ENCODE results near the gene PHTF2.

PHTF2 gene

DNA sequence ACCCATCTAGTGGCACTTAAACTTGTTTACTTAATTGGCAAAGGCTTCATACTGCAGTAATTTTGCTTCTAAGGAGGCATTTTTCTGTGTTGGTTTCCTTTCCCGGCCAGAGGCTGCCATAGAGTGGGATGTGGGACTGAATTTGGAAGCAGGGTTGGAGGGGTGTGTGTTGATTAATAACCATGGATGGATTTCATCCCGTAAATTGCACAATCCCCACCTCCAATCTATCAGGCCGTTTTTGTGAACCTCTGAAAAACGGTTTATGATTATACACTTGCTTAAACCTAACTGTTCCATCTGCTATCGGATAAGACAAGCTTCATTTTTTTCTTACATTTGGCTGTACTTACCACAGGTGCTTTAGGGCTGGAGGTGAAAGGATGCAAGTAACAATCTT lies 1.6 kb upstream of the PHTF2 start:
- TF ChIP-seq FOXK2 (IDR thresholded peaks at IDR 0.05), result no peak
- no peak for DNase-seq (ENCODE audit: extremely low spot score)
- POLR2A ChIA-PET, result interaction anchor here (1.2 kb wide), 1 partner anchor 133 kb away, joined by 3 read pairs; no protein-coding TSS in a partner anchor
- CTCF ChIA-PET, result interaction anchor here (0.6 kb wide), 1 partner anchor 30 kb away, joined by 3 read pairs; no protein-coding TSS in a partner anchor

DNA sequence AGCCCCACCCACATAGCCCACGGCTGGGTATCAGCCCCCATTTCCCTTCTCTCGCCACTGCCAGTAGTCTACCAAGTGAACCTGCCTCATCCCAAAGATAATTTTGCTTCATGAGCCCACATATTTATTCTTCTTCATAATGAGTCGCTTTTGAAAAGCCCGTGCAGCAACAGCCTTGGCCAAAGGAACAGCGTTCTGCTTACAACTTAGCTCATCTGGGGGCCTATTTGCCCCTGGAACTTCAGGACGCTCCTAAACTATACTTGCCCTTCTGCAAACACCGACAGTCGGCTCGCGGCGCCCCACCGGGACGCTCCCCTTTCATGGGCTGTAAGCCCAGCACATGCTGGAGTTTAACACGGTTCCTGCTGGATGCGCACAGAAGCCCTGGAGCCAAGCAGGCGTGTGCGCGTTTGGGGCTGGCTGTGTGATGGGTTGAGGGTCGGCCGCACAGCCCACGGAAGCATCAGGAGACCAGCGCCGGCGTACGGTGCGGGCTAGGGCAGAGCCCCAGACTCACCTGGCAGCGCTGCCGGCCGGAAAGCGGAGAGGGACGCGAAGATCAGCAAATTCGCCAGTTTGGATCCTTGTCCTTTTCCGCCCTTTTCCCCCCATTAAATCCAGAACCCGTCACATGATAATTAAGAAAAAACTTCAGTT lies 709 bp upstream of the PHTF2 start:
- peak; percentile 50 for DNase-seq (ENCODE audit: extremely low spot score)
- ChIA-PET POLR2A (interaction anchor here (0.8 to 1.7 kb wide), 7 partner anchors 9 to 134 kb away, joined by 3 to 8 read pairs (median 5); partner anchors contain the start of gene RSBN1L), CTCF (interaction anchor here (0.6 kb wide), 1 partner anchor 31 kb away, joined by 3 read pairs; no protein-coding TSS in a partner anchor)
- TF ChIP-seq, protein P1, sequence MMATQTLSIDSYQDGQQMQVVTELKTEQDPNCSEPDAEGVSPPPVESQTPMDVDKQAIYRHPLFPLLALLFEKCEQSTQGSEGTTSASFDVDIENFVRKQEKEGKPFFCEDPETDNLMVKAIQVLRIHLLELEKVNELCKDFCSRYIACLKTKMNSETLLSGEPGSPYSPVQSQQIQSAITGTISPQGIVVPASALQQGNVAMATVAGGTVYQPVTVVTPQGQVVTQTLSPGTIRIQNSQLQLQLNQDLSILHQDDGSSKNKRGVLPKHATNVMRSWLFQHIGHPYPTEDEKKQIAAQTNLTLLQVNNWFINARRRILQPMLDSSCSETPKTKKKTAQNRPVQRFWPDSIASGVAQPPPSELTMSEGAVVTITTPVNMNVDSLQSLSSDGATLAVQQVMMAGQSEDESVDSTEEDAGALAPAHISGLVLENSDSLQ (IDR thresholded peaks at IDR 0.05), result no peak
- TF ChIP-seq BHLHE40 (IDR thresholded peaks at IDR 0.05; ENCODE audit: borderline replicate concordance) (no peak), L3MBTL2 (conservative IDR thresholded peaks at IDR 0.05) (peak; percentile 69), FOXA1 (IDR thresholded peaks at IDR 0.05) (no peak), LEF1 (IDR thresholded peaks at IDR 0.05; ENCODE audit: borderline replicate concordance) (no peak), FOXK2 (IDR thresholded peaks at IDR 0.05) (no peak), ZNF384 (IDR thresholded peaks at IDR 0.05) (no peak)

DNA sequence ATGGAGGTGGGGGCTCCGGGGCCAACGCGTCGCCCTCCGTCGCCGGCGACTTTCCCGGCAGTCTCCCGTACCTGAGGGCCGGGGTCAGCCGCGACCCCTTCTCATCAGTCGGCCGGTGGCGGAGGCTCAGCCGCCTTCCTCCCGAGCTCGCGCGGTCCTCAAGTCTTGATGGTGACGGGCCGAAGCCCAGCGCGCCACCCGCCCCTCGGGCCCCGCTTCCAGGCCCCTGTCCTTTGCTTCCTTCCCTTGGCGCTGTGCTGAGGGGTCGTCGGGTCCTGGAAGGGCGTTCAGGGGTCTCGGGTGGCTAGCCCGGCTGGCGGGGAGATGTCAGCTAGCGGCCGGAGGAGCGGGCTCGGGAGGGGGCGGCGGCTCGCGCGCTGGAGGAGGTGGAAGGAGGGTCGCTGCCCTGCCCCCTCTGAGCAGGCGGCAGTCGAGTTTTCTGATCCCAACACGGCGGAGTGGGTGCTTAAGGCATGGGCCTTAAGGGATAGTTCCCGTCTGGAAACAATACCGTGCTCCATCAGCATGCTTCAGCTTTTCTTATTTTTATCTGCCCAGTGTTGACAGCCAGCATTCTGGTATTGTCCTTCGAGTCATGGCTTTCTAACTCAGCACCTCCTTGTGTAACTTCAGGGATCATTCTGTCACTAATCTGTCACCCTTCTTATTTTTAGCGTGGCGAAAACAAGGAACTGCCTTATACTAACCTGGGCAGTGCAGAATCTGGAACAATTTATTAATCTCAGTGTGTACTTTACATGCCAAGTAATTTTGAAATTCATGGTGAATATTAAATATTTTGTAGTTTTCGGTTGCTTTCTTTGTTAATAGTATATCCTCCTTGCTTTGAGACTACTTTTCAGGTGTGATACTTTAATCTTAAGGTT lies 748 bp downstream of the PHTF2 start:
- peak; percentile 40 for DNase-seq (ENCODE audit: extremely low spot score)
- TF ChIP-seq, protein P1 (IDR thresholded peaks at IDR 0.05), result no peak
- TF ChIP-seq L3MBTL2 (conservative IDR thresholded peaks at IDR 0.05), result peak; percentile 25
- ChIA-PET POLR2A (interaction anchor here (0.9 to 1.7 kb wide), 5 partner anchors 11 to 124 kb away, joined by 3 to 8 read pairs (median 5); partner anchors contain the start of gene RSBN1L), CTCF (no interaction called here)

DNA sequence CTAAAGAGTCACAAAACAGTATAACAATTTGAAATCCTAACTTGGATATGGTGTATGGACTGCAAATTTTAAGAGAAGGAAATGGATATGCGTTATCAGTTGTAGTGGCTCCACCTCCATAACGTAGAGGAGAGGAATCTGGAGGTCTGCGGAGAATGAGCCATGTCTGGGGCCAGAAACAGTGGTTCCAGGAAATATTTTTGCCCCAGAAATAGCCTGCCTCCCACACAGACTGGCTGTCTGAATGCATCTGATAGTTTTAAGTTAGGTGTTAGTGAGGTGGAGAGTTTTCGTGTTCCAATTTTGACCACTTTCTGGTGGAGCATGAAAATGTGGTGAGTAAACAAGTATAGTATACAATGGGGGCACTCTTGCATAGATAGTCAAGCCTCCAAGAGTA lies 1.6 kb downstream of the PHTF2 start:
- POLR2A ChIA-PET, result no interaction called here
- DNase-seq (ENCODE audit: extremely low spot score), result no peak
- no peak for TF ChIP-seq SP1 (IDR thresholded peaks at IDR 0.05)
- no peak for TF ChIP-seq FOXM1 (IDR thresholded peaks at IDR 0.05; ENCODE audit: borderline replicate concordance)
- TF ChIP-seq LEF1 (IDR thresholded peaks at IDR 0.05; ENCODE audit: borderline replicate concordance), result no peak
- TF ChIP-seq BHLHE40 (IDR thresholded peaks at IDR 0.05; ENCODE audit: borderline replicate concordance), result no peak
- no peak for TF ChIP-seq ELF4 (IDR thresholded peaks at IDR 0.05)
- no peak for TF ChIP-seq FOXA1 (IDR thresholded peaks at IDR 0.05)
- TF ChIP-seq ARNT (IDR thresholded peaks at IDR 0.05), result no peak
- TF ChIP-seq CTBP1 (IDR thresholded peaks at IDR 0.05; ENCODE audit: borderline replicate concordance), result no peak
- CTCF ChIA-PET, result no interaction called here

DNA sequence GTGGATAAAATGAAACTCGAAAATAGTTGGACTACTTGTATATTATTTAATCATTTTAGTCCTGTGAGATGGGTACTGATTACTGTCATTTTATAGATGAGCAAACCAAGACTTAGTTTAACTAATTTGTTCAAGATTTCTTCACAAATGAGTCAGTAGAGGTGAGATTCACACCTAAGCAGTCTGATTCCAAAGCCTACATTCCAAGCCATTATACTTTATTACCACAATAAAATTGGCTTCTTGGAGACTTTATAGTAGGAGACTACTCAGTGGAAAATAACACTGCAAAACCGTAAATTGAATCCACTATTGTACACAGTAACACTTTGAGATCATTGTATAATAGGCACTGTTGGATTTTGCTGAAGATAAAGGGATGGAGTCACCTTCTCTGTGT lies 2.2 kb downstream of the PHTF2 start:
- TF ChIP-seq LEF1 (IDR thresholded peaks at IDR 0.05; ENCODE audit: borderline replicate concordance) (no peak), ELF4 (IDR thresholded peaks at IDR 0.05) (no peak), ZNF384 (IDR thresholded peaks at IDR 0.05) (no peak), NFRKB (IDR thresholded peaks at IDR 0.05) (no peak), SP1 (IDR thresholded peaks at IDR 0.05) (no peak), FOXK2 (IDR thresholded peaks at IDR 0.05) (no peak), L3MBTL2 (conservative IDR thresholded peaks at IDR 0.05) (no peak), BHLHE40 (IDR thresholded peaks at IDR 0.05; ENCODE audit: borderline replicate concordance) (no peak), TARDBP (IDR thresholded peaks at IDR 0.05) (no peak), SUZ12 (IDR thresholded peaks at IDR 0.05) (no peak), FOXA1 (IDR thresholded peaks at IDR 0.05) (no peak), HDGF (IDR thresholded peaks at IDR 0.05; ENCODE audit: borderline replicate concordance) (no peak), CTBP1 (IDR thresholded peaks at IDR 0.05; ENCODE audit: borderline replicate concordance) (no peak), FOXM1 (IDR thresholded peaks at IDR 0.05; ENCODE audit: borderline replicate concordance) (no peak), ARNT (IDR thresholded peaks at IDR 0.05) (no peak)
- TF ChIP-seq, protein P1 (IDR thresholded peaks at IDR 0.05), result no peak
- ChIA-PET POLR2A (no interaction called here), CTCF (no interaction called here)
- no peak for DNase-seq (ENCODE audit: extremely low spot score)

DNA sequence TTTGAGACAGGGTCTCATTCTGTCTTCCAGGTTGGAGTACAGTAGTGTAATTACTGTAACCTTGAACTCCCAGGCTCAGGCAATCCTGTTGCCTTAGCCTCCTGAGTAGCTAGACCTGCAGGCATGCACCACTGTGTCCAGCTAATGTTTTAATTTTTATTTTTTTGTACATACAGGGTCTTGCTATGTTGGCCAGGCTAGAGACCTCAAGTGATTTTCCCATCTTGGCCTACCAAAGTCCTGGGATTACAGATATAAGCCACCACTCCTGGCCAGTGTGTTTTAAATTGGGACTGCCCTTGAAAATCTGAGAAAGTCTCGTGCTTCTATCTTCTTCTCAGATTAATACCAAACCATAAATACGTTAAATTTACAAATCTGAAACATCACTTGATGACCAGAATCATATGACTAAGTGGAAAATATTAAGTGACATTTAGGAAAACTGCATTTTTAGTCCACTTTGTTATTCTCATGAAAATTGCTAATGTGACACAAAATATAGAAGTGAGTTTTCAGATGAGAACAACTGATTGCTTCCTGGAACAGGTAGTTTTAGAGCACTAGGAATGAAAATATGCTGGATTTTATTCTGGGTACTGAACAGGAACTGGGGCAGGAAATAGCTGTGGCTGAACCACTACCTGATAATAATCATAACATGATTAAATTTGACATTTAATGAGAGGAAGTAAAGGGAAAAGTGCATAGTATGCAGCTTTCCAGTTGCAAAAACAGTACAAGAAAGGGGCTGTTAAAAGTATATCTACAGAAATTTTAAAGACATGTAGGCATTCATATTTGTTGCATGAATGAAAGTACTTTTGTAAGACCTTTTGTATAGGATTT lies 4.2 kb downstream of the PHTF2 start:
- ChIA-PET CTCF (no interaction called here), POLR2A (no interaction called here)
- TF ChIP-seq BHLHE40 (IDR thresholded peaks at IDR 0.05; ENCODE audit: borderline replicate concordance) (no peak), FOXM1 (IDR thresholded peaks at IDR 0.05; ENCODE audit: borderline replicate concordance) (no peak), FOXK2 (IDR thresholded peaks at IDR 0.05) (no peak), CTBP1 (IDR thresholded peaks at IDR 0.05; ENCODE audit: borderline replicate concordance) (no peak), NFRKB (IDR thresholded peaks at IDR 0.05) (no peak), LEF1 (IDR thresholded peaks at IDR 0.05; ENCODE audit: borderline replicate concordance) (no peak), FOXA1 (IDR thresholded peaks at IDR 0.05) (no peak), ARNT (IDR thresholded peaks at IDR 0.05) (no peak), SP1 (IDR thresholded peaks at IDR 0.05) (no peak), ZNF384 (IDR thresholded peaks at IDR 0.05) (no peak), HDGF (IDR thresholded peaks at IDR 0.05; ENCODE audit: borderline replicate concordance) (no peak), TARDBP (IDR thresholded peaks at IDR 0.05) (no peak), ELF4 (IDR thresholded peaks at IDR 0.05) (no peak), L3MBTL2 (conservative IDR thresholded peaks at IDR 0.05) (no peak), SUZ12 (IDR thresholded peaks at IDR 0.05) (no peak)
- TF ChIP-seq, protein P1 (IDR thresholded peaks at IDR 0.05), result no peak
- no peak for DNase-seq (ENCODE audit: extremely low spot score)

Data from HEK293T (cell line).